H9 (cell line): ENCODE measurements around the gene MTG2. TPM values are rescaled to one million over a fixed set of nuclear protein-coding genes. Genes with fewer than 3 reads are reported as not detected.
A peak's percentile ranks its signal among the peaks of the same experiment; 100 is the strongest.

Experiments used
- DNase-seq: peaks from one replicate; pipeline ENCODE4 v3.0.0-alpha.2; 2017
- H2AFZ ChIP-seq: one replicate; pipeline ENCODE4 v1.6.1; 2013; ENCODE audit warnings: mild to moderate bottlenecking, low read length, control low read depth, moderate library complexity
- H2AK5ac ChIP-seq: 2 replicates; pipeline ENCODE4 v1.6.1; 2013; ENCODE audit warnings: low read length, control low read depth, mixed read lengths; ENCODE audit not compliant: insufficient read length
- H2BK120ac ChIP-seq: one replicate; pipeline ENCODE4 v1.6.1; 2013; ENCODE audit warnings: low read depth, mild to moderate bottlenecking, low read length, control low read depth, inconsistent platforms; ENCODE audit not compliant: poor library complexity, severe bottlenecking
- H2BK12ac ChIP-seq: 2 replicates; pipeline ENCODE4 v1.6.1; 2013; ENCODE audit warnings: low read length, control low read depth, mixed read lengths, low read depth; ENCODE audit not compliant: insufficient read length
- H2BK15ac ChIP-seq: 2 replicates; pipeline ENCODE4 v1.6.1; 2013; ENCODE audit warnings: low read depth, low read length, control low read depth
- H2BK20ac ChIP-seq: one replicate; pipeline ENCODE4 v1.6.1; 2013; ENCODE audit warnings: low read depth, mild to moderate bottlenecking, low read length, control low read depth, inconsistent platforms; ENCODE audit not compliant: poor library complexity, severe bottlenecking
- H2BK5ac ChIP-seq: 2 replicates; pipeline ENCODE4 v1.6.1; 2013; ENCODE audit warnings: low read length, control low read depth, mixed read lengths; ENCODE audit not compliant: insufficient read length
- H3K14ac ChIP-seq: 2 replicates; pipeline ENCODE4 v1.6.1; 2013; ENCODE audit warnings: low read length, control low read depth; ENCODE audit not compliant: insufficient read depth
- H3K18ac ChIP-seq: 2 replicates; pipeline ENCODE4 v1.6.1; 2013; ENCODE audit warnings: low read depth, mild to moderate bottlenecking, mixed read lengths, low read length, control low read depth; ENCODE audit not compliant: insufficient read length
- H3K23ac ChIP-seq: 2 replicates; pipeline ENCODE4 v1.6.1; 2013; ENCODE audit warnings: low read length, control low read depth, mixed read lengths, low read depth; ENCODE audit not compliant: insufficient read length
- H3K23me2 ChIP-seq: 2 replicates; pipeline ENCODE4 v1.6.1; 2013; ENCODE audit warnings: low read depth, mild to moderate bottlenecking, mixed read lengths, low read length, control low read depth; ENCODE audit not compliant: insufficient read length, poor library complexity, severe bottlenecking
- H3K27ac ChIP-seq: 2 replicates; pipeline ENCODE4 v1.5.1; 2013; ENCODE audit warnings: low read length, control low read depth, mixed read lengths, low read depth; ENCODE audit not compliant: insufficient read length
- H3K27me3 ChIP-seq: 2 replicates; pipeline ENCODE4 v1.6.1; 2013; ENCODE audit warnings: low read length, control low read depth, inconsistent platforms; ENCODE audit not compliant: insufficient read depth
- H3K4ac ChIP-seq: 2 replicates; pipeline ENCODE4 v1.6.1; 2013; ENCODE audit warnings: low read depth, mild to moderate bottlenecking, control low read depth, inconsistent platforms, low read length, moderate library complexity
- H3K4me1 ChIP-seq: 2 replicates; pipeline ENCODE4 v1.6.1; 2013; ENCODE audit warnings: low read length, control low read depth, inconsistent platforms; ENCODE audit not compliant: insufficient read depth
- H3K4me2 ChIP-seq: 2 replicates; pipeline ENCODE4 v1.6.1; 2013; ENCODE audit warnings: low read length, control low read depth, mixed read lengths; ENCODE audit not compliant: insufficient read length, insufficient read depth
- H3K56ac ChIP-seq: 2 replicates; pipeline ENCODE4 v1.6.1; 2013; ENCODE audit warnings: low read depth, mild to moderate bottlenecking, mixed read lengths, low read length, control low read depth; ENCODE audit not compliant: insufficient read length
- H3K79me1 ChIP-seq: 2 replicates; pipeline ENCODE4 v1.6.1; 2013; ENCODE audit warnings: low read depth, mild to moderate bottlenecking, moderate library complexity, low read length, control low read depth, inconsistent platforms; ENCODE audit not compliant: insufficient read depth, poor library complexity, severe bottlenecking
- H3K79me2 ChIP-seq: 2 replicates; pipeline ENCODE4 v1.6.1; 2013; ENCODE audit warnings: low read length, control low read depth, inconsistent platforms; ENCODE audit not compliant: insufficient read depth
- H3K9ac ChIP-seq: 2 replicates; pipeline ENCODE4 v1.6.1; 2013; ENCODE audit warnings: low read length, control low read depth, mixed read lengths; ENCODE audit not compliant: insufficient read length; ENCODE audit errors: extremely low read depth
- H3K9me3 ChIP-seq: one replicate; pipeline ENCODE4 v1.6.1; 2013; ENCODE audit warnings: low read depth, low read length, inconsistent platforms; ENCODE audit not compliant: control insufficient read depth
- H3T11ph ChIP-seq: one replicate; pipeline ENCODE4 v1.6.1; 2013; ENCODE audit warnings: mild to moderate bottlenecking, low read length, control low read depth, inconsistent platforms
- H4K20me1 ChIP-seq: one replicate; pipeline ENCODE4 v1.6.1; 2013; ENCODE audit not compliant: control insufficient read depth, insufficient read length, insufficient read depth
- H4K5ac ChIP-seq: 2 replicates; pipeline ENCODE4 v1.6.1; 2013; ENCODE audit warnings: low read depth, mild to moderate bottlenecking, mixed read lengths, low read length, control low read depth; ENCODE audit not compliant: insufficient read length
- H4K8ac ChIP-seq: replicated peaks from 2 replicates; pipeline ENCODE4 v1.6.1; 2013; ENCODE audit warnings: low read length, control low read depth, mixed read lengths, low read depth; ENCODE audit not compliant: insufficient read length
- H4K91ac ChIP-seq: 2 replicates; pipeline ENCODE4 v1.6.1; 2013; ENCODE audit warnings: low read depth, mild to moderate bottlenecking, moderate library complexity, mixed read lengths, low read length, control low read depth; ENCODE audit not compliant: insufficient read length
- H3K27ac Mint-ChIP-seq, 3 experiments: 2 replicates in 2 of 3; 3 replicates in 1 of 3; pipeline ENCODE4 v1.8.0; 2020 to 2021; ENCODE audit warnings: mixed read lengths in 3 of 3, mild to moderate bottlenecking in 1 of 3, moderate library complexity in 1 of 3
- H3K27me3 Mint-ChIP-seq: 2 replicates; pipeline ENCODE4 v1.8.0; 2021; ENCODE audit warnings: low read depth, mild to moderate bottlenecking, moderate library complexity, mixed read lengths
- H3K36me3 Mint-ChIP-seq, 3 experiments: 2 replicates in 2 of 3; 3 replicates in 1 of 3; pipeline ENCODE4 v1.8.0; 2020 to 2021; ENCODE audit warnings: low read depth in 3 of 3, mixed read lengths in 3 of 3; ENCODE audit not compliant: insufficient read depth in 1 of 3
- H3K4me1 Mint-ChIP-seq, 2 experiments: 2 replicates each; pipeline ENCODE4 v1.8.0; 2020; ENCODE audit warnings: mixed read lengths in 2 of 2
- H3K4me3 Mint-ChIP-seq, 2 experiments: 2 replicates in 1 of 2; 3 replicates in 1 of 2; pipeline ENCODE4 v1.8.0; 2020 to 2021; ENCODE audit warnings: mild to moderate bottlenecking in 2 of 2, mixed read lengths in 2 of 2, moderate library complexity in 1 of 2
- H3K9me3 Mint-ChIP-seq, 2 experiments: 2 replicates in 1 of 2; 3 replicates in 1 of 2; pipeline ENCODE4 v1.8.0; 2020; ENCODE audit warnings: mild to moderate bottlenecking in 2 of 2, mixed read lengths in 2 of 2, moderate library complexity in 1 of 2
- CTCF ChIP-seq: fragments of 200-600 bp; sonication (generic); conservative IDR thresholded peaks from 3 replicates; pipeline ENCODE4 v1.8.0; 2021; ENCODE audit warnings: antibody characterized with exemption, mild to moderate bottlenecking
- WGBS: extraction: QIAGEN DNeasy Blood & Tissue Kit; methylation state at CpG from one replicate; pipeline ENCODE4 v1.1.7; 2013; ENCODE audit warnings: missing lambda C conversion rate, low lambda C conversion rate, mixed read lengths; ENCODE audit not compliant: insufficient read length; ENCODE audit errors: extremely low coverage; 5-methylcytosine and 5-hydroxymethylcytosine counted together
- total RNA-seq: library from RNA; stranded (reverse); gene quantifications from 2 replicates; pipeline ENCODE4 v1.2.1, GENCODE V29; 2021

MTG2 gene
- total RNA-seq, 1 experiment from 2014 or later = 25.1 TPM

- no peak overlapping the region for H4K91ac ChIP-seq
- H3K9ac ChIP-seq = no peak overlapping the region
- no peaks in the 10 kb centered on the region for H3K9me3 ChIP-seq
- no peak overlapping the region for H3K56ac ChIP-seq
- peaks cover 18% of the 10 kb centered on the region; the same call in 1 of the 2 replicates for H3K79me2 ChIP-seq
- Mint-ChIP-seq H3K27me3 (no peaks in the 10 kb centered on the region; the same call in 1 of the 2 replicates), H3K4me1 (peaks cover 15% of the 10 kb centered on the region in 2 experiments), H3K27ac (peak overlapping the region in 2 of 3 experiments; percentile 70 to 82; a peak in 3 of 7 replicates), H3K9me3 (no peaks in the 10 kb centered on the region), H3K36me3 (peaks cover 42 to 91% (median 72%) of the 10 kb centered on the region in 3 experiments; a peak in 6 of 7 replicates), H3K4me3 (0 out of 5 replicates have a peak overlapping the region, but pooled peaks of 1 of the 2 experiments have one; percentile 14)
- no peaks in the 10 kb centered on the region for H3K27me3 ChIP-seq
- DNase-seq = no peak
- no peaks in the 10 kb centered on the region for H3K79me1 ChIP-seq
- H3K4me2 ChIP-seq = no peak overlapping the region
- no peak overlapping the region for H4K8ac ChIP-seq
- no peak overlapping the region for H3K4ac ChIP-seq
- no peak overlapping the region for H2BK120ac ChIP-seq
- no peak for TF ChIP-seq CTCF
- H2BK12ac ChIP-seq = no peak overlapping the region
- WGBS = no CpG with 5 or more reads among the region's 11 CpGs
- H2AFZ ChIP-seq = no peak overlapping the region
- no peak overlapping the region for H3K14ac ChIP-seq
- no peak overlapping the region for H2BK5ac ChIP-seq
- no peak overlapping the region for H2BK20ac ChIP-seq
- H2BK15ac ChIP-seq = no peak overlapping the region
- H3K23ac ChIP-seq = no peak overlapping the region
- H4K20me1 ChIP-seq = no peaks in the 10 kb centered on the region
- no peak overlapping the region for H2AK5ac ChIP-seq
- H4K5ac ChIP-seq = no peak overlapping the region
- H3T11ph ChIP-seq = no peak overlapping the region
- no peak overlapping the region for H3K18ac ChIP-seq
- H3K4me1 ChIP-seq = no peaks in the 10 kb centered on the region
- H3K23me2 ChIP-seq = peaks cover 7% of the 10 kb centered on the region
- no peak overlapping the region for H3K27ac ChIP-seq
Observed at GRCh38 chr20:62138204-62138543, 44.7 kb upstream of the MTG2 start.
